Bronchial epithelial cell (primary cell): ENCODE measurements around the gene SCCPDH. TPM values are rescaled to one million over a fixed set of nuclear protein-coding genes. Genes with fewer than 3 reads are reported as not detected.

Experiments used
- DNase-seq: peaks from one replicate; pipeline ENCODE4 v3.0.0-alpha.2; 2010; ENCODE audit warnings: low read depth
- FAIRE-seq: peaks from 2 replicates; lab custom pipeline; 2011; peaks lifted over from hg19 to GRCh38; lab: Jason Lieb, UNC
- H3K27me3 ChIP-seq: 2 replicates; pipeline ENCODE4 v1.5.1; 2011; ENCODE audit warnings: low read length; ENCODE audit not compliant: control insufficient read depth, insufficient read depth
- H3K36me3 ChIP-seq: 2 replicates; pipeline ENCODE4 v1.5.1; 2011; ENCODE audit warnings: low read length; ENCODE audit not compliant: control insufficient read depth, insufficient read depth
- H3K4me3 ChIP-seq: 2 replicates; pipeline ENCODE4 v1.5.1; 2011; ENCODE audit warnings: mild to moderate bottlenecking, low read depth, low read length, control low read depth
- CTCF ChIP-seq: IDR thresholded peaks from 2 replicates; pipeline ENCODE4 v1.5.1; 2011; ENCODE audit warnings: mild to moderate bottlenecking, moderate library complexity, low read length, control low read depth, inconsistent platforms; ENCODE audit not compliant: insufficient read depth, severe bottlenecking
- total RNA-seq: library from RNA; depleted of rRNA; stranded (reverse); fragments of >200 nt; gene quantifications from 2 replicates; pipeline ENCODE4 v1.2.1, GENCODE V29; 2014

SCCPDH gene
- 3.7 and 4.9 TPM in 2 replicates for total RNA-seq

DNA sequence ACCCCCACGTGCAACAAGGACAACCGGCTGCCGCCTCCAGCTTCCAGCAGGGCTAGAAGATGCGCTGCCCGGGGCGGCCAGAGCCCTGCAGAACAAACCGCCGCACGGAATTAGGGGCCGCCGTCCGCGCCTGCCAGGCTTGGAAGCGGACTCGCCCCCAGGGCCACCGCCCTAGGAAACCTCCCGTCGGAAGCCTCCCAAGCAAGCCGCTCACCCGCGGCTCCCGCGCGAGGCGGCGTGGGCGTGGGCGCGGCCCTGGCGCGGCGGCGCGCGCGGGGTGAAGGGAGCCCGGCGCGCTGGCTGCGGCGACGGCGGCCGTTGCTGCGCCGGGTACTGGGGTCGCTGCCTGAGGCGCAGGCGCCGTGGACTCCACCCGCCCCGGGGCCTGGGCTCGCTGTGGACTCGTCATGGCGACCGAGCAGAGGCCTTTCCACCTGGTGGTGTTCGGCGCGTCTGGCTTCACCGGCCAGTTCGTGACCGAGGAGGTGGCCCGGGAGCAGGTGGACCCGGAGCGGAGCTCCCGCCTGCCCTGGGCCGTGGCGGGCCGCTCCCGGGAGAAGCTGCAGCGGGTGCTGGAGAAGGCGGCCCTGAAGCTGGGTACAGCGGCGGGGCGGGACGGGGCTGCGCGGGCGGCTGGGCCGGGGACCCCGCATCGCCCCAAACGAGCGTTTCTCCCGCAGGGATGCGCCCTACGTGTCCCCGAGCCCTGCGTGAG, at the start of gene SCCPDH:
Gene SCCPDH, plus strand, starts transcription at position 394 of the 715 bp plus-strand sequence. Its CDS starts 14 bp downstream, at position 408.
- H3K27me3 ChIP-seq, result no peaks in the 10 kb centered on the region
- FAIRE-seq, result no peak
- peak within 1 kb of the TSS; percentile 74 for H3K4me3 ChIP-seq
- no peak for TF ChIP-seq CTCF
- no peak for DNase-seq
- peaks cover 1% of the 10 kb centered on the region for H3K36me3 ChIP-seq

DNA sequence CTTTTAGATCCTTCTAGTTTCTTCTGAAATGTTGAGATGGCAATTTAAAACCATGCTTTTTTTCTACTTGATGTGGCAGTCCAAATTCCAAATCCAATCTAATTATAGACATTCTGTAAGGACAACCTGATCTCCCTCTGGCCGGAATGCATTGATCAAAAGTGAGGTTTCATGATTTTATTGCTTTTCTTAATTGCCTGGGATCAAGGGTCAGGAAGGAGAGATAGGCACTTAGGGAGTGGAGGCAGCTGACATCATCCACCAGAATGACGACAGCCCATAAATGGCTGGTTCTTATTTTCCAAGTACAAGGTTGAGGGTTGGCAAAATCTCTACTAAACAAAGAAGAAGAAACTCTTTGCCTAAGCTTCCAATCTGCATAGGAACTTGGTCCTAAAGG, 46.4 kb upstream of the SCCPDH start:
- FAIRE-seq, result no peak

GRCh38 chr1:246678816-246679793, 45.1 kb upstream of the SCCPDH start:
- Histone ChIP-seq H3K4me3 (no peak overlapping the region), H3K36me3 (no peaks in the 10 kb centered on the region), H3K27me3 (no peaks in the 10 kb centered on the region)
- FAIRE-seq, result no peak
- no peak for DNase-seq
- TF ChIP-seq CTCF, result no peak

More for the DNA sequence above, 46.4 kb upstream of the SCCPDH start:
- TF ChIP-seq CTCF, result no peak
- Histone ChIP-seq H3K27me3 (no peaks in the 10 kb centered on the region), H3K4me3 (no peak overlapping the region), H3K36me3 (no peaks in the 10 kb centered on the region)
- DNase-seq, result no peak

GRCh38 chr1:246679794-246680177, 44.4 kb upstream of the SCCPDH start:
- Histone ChIP-seq H3K27me3 (no peaks in the 10 kb centered on the region), H3K36me3 (no peaks in the 10 kb centered on the region), H3K4me3 (no peak overlapping the region)
- no peak for FAIRE-seq
- DNase-seq, result no peak
- no peak for TF ChIP-seq CTCF

DNA sequence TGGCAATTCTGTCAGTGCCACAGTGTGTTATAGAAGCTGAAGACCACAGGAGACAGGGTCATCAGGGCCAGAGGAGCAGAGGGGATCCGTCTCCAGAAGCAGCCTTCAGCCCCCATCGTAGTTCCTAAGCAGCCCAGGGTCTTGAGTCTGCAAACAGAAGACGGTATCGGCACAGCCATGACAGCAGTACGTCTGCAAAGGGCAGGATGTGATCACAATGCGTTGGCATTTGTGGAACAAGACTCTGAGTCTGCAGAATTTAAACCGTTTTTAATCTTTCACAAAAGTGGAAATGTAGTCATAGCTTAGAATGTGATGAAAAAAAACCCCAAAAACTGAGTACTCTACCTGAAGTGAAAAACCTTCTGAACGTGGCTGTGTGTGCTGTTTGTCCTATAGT, 44.0 kb upstream of the SCCPDH start:
- FAIRE-seq (no peak), DNase-seq (no peak)
- Histone ChIP-seq H3K27me3 (no peaks in the 10 kb centered on the region), H3K4me3 (no peak overlapping the region), H3K36me3 (no peaks in the 10 kb centered on the region)
- no peak for TF ChIP-seq CTCF
